Measurements from ENCODE around the gene ANGPTL8.

DNA sequence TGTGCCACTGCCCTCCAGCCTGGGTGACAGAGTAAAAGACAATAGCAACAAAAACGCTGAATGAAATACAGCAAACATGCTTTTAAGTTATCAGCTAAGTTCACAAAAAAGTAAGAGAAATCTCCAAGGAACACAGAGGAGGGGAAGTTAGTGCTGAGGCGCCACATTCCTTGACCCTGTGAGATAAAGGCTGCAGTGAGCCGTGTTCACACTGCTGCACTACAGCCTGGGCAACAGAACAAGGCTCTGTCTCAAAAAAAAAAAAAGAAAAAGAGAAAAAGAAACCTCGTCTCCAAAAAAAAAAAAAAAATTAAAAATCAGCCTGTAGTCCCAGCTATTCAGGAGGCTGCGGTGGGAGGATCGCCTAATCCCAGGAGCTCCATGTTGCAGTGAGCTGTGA, 39.3 kb downstream of the ANGPTL8 start:
- TF ChIP-seq, protein P1, sequence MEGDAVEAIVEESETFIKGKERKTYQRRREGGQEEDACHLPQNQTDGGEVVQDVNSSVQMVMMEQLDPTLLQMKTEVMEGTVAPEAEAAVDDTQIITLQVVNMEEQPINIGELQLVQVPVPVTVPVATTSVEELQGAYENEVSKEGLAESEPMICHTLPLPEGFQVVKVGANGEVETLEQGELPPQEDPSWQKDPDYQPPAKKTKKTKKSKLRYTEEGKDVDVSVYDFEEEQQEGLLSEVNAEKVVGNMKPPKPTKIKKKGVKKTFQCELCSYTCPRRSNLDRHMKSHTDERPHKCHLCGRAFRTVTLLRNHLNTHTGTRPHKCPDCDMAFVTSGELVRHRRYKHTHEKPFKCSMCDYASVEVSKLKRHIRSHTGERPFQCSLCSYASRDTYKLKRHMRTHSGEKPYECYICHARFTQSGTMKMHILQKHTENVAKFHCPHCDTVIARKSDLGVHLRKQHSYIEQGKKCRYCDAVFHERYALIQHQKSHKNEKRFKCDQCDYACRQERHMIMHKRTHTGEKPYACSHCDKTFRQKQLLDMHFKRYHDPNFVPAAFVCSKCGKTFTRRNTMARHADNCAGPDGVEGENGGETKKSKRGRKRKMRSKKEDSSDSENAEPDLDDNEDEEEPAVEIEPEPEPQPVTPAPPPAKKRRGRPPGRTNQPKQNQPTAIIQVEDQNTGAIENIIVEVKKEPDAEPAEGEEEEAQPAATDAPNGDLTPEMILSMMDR (IDR thresholded peaks at IDR 0.05) = no peak
- no peak for TF ChIP-seq POLR2A (IDR thresholded peaks at IDR 0.05)
